Type B pancreatic cell (in vitro differentiated cells): ENCODE data around the gene BCL11A. TPM values are rescaled to one million over a fixed set of nuclear protein-coding genes. Genes with fewer than 3 reads are reported as not detected.

Experiments
- DNase-seq: peaks from one replicate; pipeline ENCODE4 v3.0.0; 2021; ENCODE audit warnings: mixed read lengths; ENCODE audit not compliant: unreplicated experiment; ENCODE audit errors: extremely low spot score
- H3K27ac Mint-ChIP-seq: 2 replicates; pipeline ENCODE4 v1.8.0; 2021; ENCODE audit warnings: mild to moderate bottlenecking, mixed read lengths
- H3K27me3 Mint-ChIP-seq: 2 replicates; pipeline ENCODE4 v1.8.0; 2021; ENCODE audit warnings: mixed read lengths
- H3K36me3 Mint-ChIP-seq: 2 replicates; pipeline ENCODE4 v1.8.0; 2021; ENCODE audit warnings: mixed read lengths
- H3K4me1 Mint-ChIP-seq: one replicate; pipeline ENCODE4 v1.8.0; 2021; ENCODE audit warnings: mixed read lengths; ENCODE audit not compliant: unreplicated experiment
- H3K4me3 Mint-ChIP-seq: 2 replicates; pipeline ENCODE4 v1.8.0; 2021; ENCODE audit warnings: mild to moderate bottlenecking, mixed read lengths
- H3K9me3 Mint-ChIP-seq: 2 replicates; pipeline ENCODE4 v1.8.0; 2021; ENCODE audit warnings: mixed read lengths
- total RNA-seq: library from RNA; stranded (reverse); gene quantifications from 2 replicates; pipeline ENCODE4 v1.2.1, GENCODE V29; 2021; ENCODE audit warnings: low replicate concordance
- TF ChIP-seq, protein P1 (sequence below): fragments of 200-600 bp; sonication (generic); conservative IDR thresholded peaks from 2 replicates; pipeline ENCODE4 v1.5.0; 2021; ENCODE audit warnings: antibody characterized with exemption, mild to moderate bottlenecking

Gene BCL11A
- total RNA-seq, 1 donor from 2014 or later, result 53.1 TPM

- DNase-seq, result no peak
- H3K27ac Mint-ChIP-seq, result no peak overlapping the region
- H3K27me3 Mint-ChIP-seq, result no peaks in the 10 kb centered on the region
- no peak overlapping the region for H3K4me3 Mint-ChIP-seq
- H3K4me1 Mint-ChIP-seq, result peaks cover 33% of the 10 kb centered on the region
- peaks cover 10% of the 10 kb centered on the region for H3K36me3 Mint-ChIP-seq
- no peaks in the 10 kb centered on the region for H3K9me3 Mint-ChIP-seq
- TF ChIP-seq, protein P1, sequence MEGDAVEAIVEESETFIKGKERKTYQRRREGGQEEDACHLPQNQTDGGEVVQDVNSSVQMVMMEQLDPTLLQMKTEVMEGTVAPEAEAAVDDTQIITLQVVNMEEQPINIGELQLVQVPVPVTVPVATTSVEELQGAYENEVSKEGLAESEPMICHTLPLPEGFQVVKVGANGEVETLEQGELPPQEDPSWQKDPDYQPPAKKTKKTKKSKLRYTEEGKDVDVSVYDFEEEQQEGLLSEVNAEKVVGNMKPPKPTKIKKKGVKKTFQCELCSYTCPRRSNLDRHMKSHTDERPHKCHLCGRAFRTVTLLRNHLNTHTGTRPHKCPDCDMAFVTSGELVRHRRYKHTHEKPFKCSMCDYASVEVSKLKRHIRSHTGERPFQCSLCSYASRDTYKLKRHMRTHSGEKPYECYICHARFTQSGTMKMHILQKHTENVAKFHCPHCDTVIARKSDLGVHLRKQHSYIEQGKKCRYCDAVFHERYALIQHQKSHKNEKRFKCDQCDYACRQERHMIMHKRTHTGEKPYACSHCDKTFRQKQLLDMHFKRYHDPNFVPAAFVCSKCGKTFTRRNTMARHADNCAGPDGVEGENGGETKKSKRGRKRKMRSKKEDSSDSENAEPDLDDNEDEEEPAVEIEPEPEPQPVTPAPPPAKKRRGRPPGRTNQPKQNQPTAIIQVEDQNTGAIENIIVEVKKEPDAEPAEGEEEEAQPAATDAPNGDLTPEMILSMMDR, result no peak
Observed at GRCh38 chr2:60498816-60499429, 54.5 kb downstream of the BCL11A start.

GRCh38 chr2:60498127-60498815, 55.2 kb downstream of the BCL11A start:
- no peaks in the 10 kb centered on the region for H3K9me3 Mint-ChIP-seq
- no peak overlapping the region for H3K27ac Mint-ChIP-seq
- peaks cover 14% of the 10 kb centered on the region for H3K36me3 Mint-ChIP-seq
- TF ChIP-seq, protein P1, result no peak
- no peaks in the 10 kb centered on the region for H3K27me3 Mint-ChIP-seq
- H3K4me1 Mint-ChIP-seq, result peaks cover 37% of the 10 kb centered on the region
- no peak for DNase-seq
- H3K4me3 Mint-ChIP-seq, result no peak overlapping the region

DNA sequence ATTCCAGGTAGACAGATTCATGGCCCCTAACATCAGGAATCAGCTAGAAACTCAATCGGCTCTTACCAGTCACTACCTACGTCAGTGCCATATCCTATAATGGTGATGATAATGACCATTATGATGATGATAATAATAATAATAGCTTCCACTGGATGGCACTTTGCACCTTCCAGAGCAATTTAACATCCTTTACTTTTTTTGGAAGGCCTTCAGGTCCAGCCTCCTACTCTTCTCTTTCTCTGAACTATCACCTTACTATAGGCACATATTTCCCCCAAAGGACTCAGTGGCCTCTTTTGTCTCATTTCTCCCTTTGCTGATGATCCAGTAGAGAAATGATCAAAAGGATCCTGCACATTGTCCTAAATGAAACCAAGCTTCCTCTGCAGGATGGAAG, 56.0 kb downstream of the BCL11A start:
- no peaks in the 10 kb centered on the region for H3K27me3 Mint-ChIP-seq
- H3K27ac Mint-ChIP-seq, result no peak overlapping the region
- TF ChIP-seq, protein P1, result no peak
- H3K9me3 Mint-ChIP-seq, result no peaks in the 10 kb centered on the region
- peaks cover 34% of the 10 kb centered on the region for H3K4me1 Mint-ChIP-seq
- peaks cover 21% of the 10 kb centered on the region for H3K36me3 Mint-ChIP-seq
- no peak for DNase-seq
- H3K4me3 Mint-ChIP-seq, result no peak overlapping the region

- no peak overlapping the region for H3K27ac Mint-ChIP-seq
- H3K9me3 Mint-ChIP-seq, result no peaks in the 10 kb centered on the region
- no peak overlapping the region for H3K4me3 Mint-ChIP-seq
- no peak for DNase-seq
- H3K4me1 Mint-ChIP-seq, result peaks cover 31% of the 10 kb centered on the region
- H3K27me3 Mint-ChIP-seq, result no peaks in the 10 kb centered on the region
- H3K36me3 Mint-ChIP-seq, result peaks cover 23% of the 10 kb centered on the region
- TF ChIP-seq, protein P1, result no peak
Observed at GRCh38 chr2:60496956-60497355, 56.5 kb downstream of the BCL11A start.

DNA sequence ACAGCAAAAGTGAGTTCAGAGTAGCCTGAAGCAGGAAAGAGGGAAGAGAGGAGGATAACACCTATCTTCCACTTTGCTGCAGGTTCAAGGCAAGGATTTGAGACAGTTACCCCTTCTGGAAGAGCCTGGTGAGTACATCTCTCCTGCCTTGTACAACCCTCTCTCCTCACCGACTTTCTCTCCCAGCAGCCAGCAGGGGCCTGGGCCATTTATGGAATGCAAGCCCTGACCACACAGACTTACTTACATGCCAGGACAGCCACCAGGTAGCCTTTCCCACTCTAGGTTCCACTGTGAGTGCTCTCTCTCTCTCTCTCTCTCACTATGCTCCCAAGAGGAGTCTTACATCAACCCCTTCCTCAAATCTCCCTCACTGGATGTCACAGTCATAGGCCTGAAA, 57.0 kb downstream of the BCL11A start:
- Mint-ChIP-seq H3K9me3 (peaks cover 3% of the 10 kb centered on the region), H3K27ac (no peak overlapping the region), H3K36me3 (peaks cover 27% of the 10 kb centered on the region), H3K4me1 (peaks cover 29% of the 10 kb centered on the region), H3K27me3 (no peaks in the 10 kb centered on the region), H3K4me3 (no peak overlapping the region)
- TF ChIP-seq, protein P1, result no peak
- no peak for DNase-seq
